ENCODE measurements around the gene ZNF746.
A peak's percentile ranks its signal among the peaks of the same experiment; 100 is the strongest.
"Not testable (repeated sequence)": the region's sequence is repeated elsewhere in the genome, so short reads cannot be mapped to it uniquely, and the experiment has no call there.

The ZNF746 gene

DNA sequence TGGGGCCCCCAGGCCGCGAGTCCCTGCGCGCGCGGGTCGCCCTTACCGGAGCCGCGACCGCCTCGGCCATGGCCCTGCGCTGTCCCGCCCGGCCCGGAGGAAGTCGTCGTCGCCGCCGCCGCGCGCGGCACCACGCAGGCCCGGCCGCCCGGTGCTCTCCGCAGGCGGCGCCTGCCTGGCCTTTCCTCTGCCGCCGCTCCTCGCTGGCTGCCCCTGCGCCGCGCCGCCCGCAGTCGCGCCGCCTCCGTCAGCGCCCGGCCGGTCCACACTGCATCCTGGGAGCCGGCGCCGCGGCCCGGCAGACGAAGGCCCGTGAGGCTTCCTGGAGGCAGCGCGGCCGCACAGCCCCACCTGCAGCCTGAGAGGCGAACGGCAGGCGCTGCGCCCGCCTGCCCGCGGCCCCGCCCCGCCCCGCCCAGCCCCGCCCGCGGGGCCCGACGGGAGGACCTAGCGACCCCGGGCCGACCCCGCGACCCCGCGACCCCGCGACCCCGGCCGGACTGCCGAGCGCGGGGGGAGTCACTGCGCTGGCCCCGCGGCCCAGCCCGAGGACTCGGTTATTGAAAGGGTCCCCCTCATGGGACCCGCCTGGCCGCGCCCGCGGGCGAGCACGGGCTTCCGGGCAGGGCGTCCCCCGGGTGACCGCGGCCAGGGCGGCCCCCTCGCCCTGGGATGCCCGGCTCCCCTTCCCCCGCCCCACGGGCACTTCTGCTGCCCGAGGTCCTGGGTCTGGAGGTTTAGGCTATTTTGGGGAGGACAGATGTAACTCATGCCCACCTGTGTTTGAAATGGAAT is at the start of gene ZNF746:
ZNF746 (minus strand) TSS at position 343 of the 795 bp plus-strand sequence; CDS start at position 70, 273 bp downstream.
- DNase-seq: no peak

DNA sequence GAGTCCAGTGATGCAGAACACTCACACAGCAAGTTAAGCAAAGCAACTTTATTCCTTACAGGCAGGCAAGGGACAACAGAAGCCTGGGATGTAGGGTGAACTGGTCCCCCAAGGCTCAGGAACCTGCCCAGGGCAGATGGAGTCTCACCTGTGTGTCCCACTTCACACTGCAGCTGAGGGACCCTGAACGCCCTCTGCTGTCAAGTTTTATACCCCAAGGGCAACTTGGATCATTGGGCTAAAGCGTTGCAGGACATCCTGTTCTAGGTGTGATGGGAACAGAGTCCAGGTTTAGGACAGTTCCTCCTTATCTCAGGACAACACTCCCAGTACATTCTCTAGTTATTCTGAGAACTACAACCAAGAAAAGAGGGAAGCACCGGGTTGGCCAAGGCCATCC is 49.5 kb upstream of the ZNF746 start:
- DNase-seq: no peak

DNA sequence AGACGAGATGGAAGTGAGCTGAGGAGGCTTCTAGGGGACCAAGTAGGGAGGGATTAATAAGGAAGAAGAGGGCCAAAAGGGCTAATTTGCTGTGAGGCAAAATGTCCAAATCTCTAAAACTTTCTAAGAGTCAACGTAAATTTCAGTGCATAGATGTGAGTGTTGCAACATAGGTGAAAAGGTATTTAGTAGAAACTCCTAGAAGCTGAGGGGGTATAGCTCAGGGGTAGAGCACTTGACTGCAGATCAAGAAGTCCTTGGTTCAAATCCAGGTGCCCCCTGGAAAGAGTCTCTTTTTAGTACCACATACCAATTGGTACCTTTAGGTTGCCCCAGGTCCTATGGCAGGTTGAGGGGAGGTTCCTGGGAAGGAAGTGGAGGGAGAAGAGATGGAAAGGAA is 48.7 kb upstream of the ZNF746 start:
- no peak for DNase-seq

DNA sequence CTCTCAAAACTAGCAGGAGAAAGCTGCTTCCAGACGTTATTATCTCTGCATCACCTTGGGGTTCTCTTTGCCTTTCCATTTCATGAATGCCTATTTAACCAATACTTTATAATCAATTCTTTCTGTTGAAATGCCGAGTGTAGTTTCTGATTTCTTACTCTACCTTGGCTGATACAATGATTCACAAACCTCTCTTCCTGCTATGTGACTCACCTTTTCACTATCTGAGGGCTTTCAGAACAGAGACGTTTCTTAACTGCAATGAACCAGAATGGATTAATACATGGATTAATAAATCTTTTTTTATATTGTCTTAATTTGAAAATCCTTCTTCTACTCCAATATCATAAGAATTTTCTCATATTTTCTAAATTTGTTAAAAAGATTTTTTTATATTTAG is 46.4 kb upstream of the ZNF746 start:
- no peak for DNase-seq

DNA sequence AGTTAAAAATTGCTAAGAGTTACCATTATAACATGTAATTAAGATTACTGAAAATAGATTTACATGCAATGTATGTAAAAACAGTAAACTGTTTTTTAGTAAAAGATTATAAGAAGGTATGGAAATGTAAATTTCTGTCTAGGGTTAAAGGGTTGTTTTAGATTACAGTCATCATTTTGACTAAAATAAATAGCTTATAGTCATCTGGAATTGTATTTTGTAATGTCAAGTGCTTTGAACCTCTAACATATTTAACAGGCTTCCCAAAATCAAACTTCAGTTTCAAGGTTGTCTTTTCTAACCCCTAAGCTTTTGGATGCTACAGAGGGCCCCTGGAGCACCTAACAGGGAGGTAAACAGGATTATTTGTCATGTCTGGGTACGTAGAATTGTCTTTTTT is 35.0 kb upstream of the ZNF746 start:
- DNase-seq: no peak

DNA sequence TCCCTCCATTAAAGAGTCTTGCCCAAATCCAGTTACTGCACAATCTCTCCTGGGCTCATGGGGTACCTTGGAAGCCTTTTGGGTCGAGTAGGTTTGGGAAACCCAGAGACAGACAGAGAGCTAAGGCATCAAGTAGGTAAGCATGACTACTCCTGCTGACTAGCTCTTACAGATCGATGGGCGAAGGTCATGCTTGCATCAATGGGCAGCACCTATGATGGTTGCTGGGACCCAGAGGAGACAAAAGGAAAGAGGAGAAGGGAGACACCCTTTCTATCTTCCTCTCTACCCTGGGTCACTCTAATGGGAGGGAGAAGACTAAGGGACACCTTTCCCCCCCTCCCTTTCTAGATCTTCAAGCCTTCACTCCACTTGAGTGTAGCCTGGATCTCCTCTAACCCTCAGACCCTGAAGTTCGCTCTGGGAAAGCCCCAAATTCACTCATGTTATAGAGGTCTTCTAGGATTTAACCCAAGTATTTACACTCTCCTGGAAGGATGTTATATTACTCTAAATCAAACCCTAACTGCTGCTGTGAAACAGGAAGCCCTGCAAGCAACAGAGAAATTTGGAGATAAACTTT is 31.6 kb upstream of the ZNF746 start:
- DNase-seq: no peak

DNA sequence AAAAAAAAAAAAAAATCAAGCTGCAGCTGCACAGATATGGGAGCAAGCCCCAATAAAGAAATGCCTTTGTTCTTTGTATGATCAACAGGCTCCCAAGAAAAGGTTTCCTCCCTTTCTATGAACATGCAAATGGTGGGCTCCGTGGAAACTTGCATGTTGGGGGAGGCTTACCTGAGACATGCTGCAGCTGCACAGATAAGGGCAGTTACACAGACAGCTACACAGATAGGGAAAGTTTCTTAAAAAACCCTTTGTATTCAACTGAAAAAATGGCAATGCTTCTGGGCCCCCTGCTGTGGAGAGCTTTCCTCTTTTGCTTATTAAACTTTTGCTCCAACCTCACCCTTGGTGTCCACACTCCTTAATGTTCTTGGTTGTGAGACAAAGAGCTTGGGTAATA is 29.8 kb upstream of the ZNF746 start:
- no peak for DNase-seq

DNA sequence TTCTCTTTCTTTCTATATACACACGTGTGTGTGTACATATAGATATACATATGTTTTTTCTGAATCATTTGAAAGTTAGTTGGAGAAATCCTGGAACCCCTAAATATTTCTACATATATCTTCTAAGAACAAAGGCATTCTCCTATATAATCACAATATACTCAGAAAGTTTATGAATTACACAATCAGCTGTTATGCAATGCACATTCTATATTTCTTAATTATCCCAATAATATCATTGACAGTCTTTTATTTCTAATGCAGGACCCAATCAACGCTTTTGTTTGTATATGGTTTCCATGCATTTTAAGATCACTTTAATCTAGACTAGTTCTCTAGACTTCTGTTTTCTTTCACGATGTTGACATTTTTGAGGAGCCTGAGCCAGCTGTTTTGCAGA is 27.7 kb upstream of the ZNF746 start:
- no peak for DNase-seq

DNA sequence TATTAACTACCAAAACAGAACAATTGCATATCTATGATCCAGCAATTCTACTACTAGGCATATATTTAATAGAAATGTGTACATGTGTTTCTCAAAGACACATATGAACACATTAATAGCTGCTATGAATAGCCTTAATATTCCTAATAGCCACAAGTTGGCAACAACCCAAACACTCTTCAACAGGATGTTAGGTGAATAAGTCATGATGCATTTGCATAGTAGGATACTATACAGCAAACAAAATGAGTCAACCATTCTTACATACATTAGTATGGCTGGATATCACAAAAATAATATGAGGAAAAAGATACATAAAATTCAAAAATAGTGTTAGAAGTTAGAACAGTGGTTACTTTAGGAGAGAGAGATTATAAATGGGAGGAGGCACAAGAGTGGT is 26.8 kb upstream of the ZNF746 start:
- no peak for DNase-seq

DNA sequence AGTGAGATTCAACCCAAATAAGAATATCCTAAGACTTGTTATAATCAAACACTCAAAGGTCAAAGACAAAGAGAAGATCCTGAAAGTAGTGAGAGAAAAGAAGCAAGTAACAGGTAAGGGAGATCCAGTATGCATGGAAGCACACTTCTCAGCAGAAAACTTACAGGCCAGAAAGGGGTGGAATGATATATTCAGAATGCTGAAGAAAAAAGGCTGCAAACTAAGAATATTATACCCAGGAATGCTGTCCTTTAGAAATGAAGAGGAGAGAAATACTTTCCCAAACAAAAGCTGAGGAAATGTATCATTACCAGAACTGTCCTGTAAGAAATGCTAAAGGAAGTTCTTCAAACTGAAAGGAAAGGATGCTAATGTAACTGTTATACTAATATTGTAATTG is 12.6 kb upstream of the ZNF746 start:
- DNase-seq: no peak

DNA sequence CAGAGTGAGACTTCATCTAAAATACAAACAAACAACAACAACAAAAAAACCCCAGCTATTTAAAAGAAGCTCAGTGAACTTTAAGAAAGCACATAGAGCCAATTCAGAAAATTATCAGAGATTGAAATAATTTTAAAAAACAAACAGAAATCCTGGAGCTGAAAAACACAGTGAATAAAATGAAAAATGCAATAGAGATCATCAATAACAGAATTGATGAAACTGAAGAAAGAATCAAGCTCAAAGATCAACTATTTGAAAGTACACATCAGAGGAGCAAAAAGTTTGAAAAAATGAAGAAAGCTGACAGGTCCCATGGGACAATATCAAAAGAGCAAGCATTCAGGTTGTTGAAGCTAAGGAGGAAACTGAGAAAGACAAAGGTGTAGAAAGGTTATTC is 12.2 kb upstream of the ZNF746 start:
- no peak for DNase-seq

DNA sequence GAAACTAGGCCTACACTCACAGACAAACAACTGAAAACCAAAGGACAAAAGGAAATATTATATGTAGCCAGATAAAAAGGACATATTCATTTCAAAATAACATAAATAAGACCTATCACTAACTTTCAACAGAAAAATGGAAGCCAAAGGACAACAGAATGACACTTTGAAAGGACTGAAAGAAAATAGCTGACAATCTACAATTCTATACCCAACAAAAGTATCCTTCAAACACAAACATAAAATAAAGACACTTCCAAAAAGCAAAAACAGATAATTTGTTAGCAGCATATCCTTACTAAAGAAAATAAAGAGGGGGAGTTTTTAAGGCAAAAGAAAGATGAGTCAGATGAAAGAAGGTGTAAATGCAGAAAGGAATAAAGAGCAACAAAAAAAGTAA is 7.9 kb upstream of the ZNF746 start:
- DNase-seq: no peak

DNA sequence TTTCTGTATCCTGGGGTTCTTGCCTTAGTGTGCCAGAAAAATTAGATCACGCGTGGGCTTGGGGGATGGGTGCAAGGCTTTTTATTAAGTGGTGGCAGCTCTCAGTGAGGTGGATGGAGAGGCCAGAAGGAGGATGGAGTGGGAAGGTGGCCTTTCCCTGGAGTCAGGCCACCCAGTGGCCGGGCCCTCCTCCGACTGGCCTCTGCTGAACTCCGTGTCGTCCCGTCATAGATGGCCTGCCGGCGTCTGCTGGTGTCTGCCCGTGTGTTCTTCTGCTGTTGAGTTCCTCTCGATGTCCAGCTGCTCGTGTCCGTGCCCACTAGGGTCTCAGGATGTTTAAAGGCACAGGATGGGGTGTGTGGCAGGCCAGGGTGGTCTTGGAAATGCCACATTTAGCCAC is 4.0 kb upstream of the ZNF746 start:
- no peak for DNase-seq

DNA sequence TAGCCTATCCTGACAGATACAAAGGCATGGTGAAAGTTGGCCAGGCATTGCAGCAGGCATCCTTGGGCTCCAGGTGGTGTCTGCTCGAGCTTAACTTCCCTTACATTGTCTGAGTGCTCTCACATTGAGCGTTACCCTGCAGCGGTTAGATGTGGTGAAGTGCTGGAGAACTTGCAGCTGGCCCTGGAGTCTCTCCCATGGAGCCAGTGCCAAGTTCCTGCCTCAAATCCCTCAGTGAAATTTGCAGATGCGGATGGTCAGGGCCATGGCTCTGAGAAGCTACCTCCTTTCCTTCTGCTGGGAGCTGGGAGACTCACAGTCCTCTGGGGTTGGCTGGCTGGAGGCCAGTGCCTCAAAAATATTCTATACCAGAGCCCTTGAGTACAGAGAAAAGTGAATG is 3.3 kb upstream of the ZNF746 start:
- DNase-seq: no peak

DNA sequence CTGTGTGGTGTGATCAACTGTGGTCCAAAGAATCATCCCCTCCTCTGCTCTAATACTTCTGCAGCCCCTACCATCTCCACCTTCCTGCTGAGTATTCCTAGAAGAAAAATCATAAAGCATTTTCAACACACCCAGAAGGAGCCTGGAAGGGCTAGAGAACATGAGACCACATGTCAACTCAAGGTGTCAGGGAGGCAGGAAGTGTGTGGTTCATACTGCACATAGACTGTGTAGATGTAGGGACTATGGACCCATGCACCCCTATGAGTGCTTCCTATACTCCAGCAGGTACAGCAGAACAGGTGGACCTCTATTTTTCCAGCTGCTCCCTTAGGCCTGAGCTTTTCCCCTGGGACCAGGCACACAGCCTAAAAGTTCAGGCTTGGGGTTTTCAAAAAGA is 2.6 kb upstream of the ZNF746 start:
- no peak for DNase-seq

DNA sequence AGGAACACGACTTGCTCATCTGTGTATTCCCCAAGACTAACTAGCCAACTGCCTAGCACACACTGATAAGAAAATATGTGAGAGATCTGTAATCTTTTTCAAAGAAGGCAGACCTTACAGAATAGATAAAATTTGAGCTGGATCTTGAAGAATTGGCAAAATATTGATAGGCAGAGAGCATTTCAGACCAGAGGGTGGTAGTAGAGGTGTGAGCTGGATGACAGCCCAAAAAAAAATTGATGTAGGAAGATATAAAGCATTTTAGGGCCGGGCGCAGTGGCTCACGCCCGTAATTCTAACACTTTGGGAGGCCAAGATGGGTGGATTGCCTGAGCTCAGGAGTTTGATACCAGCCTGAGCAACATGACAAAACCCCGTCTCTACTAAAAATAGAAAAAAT is 1.2 kb upstream of the ZNF746 start:
- DNase-seq: no peak

DNA sequence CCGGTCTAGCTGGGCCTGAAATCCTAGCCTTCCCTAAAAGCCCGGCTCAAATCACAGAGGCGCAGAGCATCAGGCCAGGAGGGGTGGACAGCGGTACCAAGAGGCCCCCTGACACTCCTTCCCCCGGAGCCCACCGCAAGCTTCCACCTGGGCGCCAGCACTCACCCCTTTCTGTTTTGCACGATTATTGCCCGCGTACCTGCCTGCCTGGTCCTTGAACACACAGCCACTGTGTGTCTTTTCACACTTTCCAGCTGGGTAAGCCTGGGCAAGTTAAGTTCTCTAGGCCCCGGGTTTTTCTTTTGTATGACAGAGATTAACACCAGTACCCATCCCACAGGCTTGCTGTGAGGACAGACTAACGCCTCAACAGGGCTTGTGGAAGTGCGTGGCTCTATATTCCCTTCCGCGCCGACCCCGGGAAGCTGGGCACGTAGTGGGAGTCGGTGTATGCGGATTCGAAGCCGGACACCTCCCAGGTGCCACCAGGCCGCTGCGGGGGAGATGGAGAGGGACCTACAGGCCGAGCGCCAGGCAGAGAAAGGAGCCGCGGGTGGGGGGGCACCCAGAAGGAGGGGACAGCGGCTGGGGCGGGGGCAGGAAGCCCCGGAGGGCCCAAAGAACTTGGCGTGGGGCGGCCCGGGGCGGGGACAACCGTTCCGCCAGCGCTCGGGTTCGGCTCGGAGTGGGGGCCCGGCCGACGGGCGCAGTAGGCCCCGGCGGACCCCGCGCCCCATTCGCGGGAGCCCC is 792 bp downstream of the ZNF746 start:
- DNase-seq: no peak

DNA sequence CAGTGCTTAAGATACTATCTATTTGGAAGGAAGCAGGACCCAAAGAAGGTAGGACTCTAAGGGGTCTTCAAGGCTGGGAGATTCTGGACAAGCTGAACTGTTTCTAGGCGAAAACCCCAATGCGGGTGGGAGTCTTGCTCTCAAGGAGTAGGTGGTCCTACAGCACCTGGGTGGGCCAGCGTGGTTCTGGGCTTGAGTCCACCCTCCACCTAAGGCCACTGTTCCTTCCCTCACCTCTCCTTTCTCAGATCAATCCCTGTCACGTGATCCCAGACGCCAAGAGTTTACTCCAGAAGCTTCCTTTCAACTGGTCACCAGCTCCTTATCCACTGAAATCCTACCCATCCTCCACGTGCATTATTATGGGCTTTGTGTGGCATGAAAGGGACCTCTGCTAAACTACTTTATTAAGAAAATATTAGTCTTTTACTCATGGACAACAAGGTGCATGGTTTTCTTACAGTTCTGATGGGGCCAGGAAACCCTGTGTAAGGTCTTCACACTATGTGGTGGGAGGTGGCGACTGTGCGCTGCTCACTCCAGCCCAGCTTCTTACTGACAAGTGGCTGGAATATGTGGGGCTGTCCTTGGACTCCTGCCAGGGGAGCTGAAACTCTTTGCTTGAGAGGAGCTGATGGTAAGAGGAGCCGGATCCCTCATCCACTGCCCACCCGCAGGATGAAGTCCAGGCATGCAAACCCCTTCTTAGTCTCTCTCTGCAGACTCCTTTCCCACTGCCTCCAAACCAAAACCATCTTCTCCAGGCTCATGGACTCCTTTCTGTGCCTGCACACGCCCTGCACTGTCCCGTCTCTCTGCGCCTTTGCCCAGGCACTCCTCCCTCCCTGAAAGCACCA is 1.6 kb downstream of the ZNF746 start:
- DNase-seq: peak; percentile 45

DNA sequence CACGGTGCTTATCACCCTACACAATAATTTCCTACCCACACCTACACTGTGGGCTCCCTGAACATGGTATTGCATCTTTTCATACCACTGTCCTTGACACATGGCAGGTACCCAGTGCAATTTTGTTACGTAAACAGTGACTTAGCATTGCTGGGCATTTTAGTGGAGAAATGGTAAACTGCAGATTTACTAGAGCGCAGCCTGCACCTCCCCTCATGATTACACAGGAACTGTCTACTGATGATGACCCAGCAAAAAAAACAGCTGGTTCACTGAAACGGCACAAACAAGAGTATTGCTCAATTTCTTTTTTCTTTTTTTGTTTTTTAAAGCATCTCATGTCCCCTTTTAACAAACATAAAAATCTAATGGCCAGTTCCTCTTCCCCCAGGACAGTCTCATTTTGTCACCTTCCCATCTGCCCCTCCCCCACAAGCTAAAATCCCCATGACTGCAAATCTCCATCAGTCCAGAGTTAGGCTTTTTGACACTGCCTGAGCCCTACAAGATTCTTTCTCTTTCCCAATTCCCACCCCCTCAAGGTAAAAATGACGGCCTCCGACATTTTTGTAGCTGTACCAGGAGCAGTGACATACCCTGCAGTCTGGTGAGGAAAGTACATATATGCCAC is 2.8 kb downstream of the ZNF746 start:
- no peak for DNase-seq

DNA sequence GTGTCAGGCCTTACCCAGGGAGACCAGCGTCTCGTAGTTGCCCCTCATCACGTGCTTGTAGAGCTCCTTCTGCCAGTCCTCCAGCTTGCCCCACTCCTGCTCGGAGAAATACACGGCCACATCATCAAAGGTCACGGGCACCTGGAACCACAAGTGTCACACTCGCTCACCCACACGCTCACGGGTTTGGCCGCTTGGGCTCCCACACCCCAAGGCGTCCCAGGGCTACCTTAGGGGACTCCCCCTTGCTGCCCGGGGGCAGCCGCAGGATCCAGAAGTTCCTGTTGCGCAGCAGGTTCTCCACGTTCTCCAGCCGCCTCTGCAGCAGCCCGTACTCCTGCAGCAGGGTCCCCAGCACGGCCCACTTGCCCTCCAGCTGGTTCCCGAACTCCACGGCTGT is 3.6 kb downstream of the ZNF746 start:
- DNase-seq: not testable (repeated sequence)

DNA sequence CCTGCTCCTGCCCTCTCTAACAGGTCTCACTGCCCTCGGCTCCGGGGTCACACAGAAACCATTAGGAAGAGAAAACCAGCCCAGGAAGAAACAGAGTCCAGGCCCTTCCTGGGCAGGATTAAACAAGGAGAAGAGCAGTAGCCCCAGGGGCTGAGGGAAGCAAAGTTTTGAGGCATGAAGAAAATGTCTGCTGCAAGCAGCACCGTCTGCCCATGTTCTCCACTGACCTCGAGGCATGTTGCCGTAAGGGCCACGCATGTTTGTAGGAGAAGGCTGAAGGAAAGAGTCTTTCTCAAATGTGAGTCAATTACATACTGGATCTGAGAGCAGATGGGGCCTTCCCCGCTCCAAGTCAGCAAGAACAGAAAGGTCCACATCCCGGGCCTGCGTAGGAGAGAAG is 4.2 kb downstream of the ZNF746 start:
- DNase-seq: no peak

DNA sequence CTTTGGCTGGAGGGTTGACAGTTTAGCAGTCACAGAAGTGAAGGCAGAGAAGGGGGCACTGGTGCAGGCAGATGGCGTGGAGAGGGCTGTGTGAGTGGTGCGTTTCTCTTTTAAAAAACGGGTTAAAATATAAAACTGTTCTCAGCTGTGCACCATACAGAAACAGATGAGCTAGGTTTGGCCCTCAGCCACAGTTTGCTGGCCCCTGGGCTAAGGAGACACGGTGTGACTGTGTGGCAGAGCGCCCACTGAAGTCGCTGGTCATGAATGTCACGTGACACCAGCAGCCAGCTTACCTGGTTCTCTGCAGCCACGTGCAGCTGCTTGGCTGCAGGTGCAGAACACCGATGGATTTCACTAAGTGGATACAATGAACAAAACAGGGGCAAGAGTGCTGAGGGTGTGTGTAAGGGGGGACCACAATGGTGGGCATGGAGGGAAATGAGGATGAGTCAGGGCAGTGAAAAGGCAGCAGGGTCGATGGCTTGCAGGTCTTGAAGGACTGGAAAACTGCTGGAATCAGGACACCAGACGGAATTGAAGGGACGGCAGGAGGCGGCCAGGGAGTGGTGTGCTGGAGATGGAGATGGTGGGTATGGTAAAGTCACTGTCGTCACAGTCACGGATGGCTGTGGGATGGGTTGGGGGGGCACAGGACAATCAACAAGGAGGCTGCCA is 7.4 kb downstream of the ZNF746 start:
- no peak for DNase-seq

Measured in DMS79 (cell line).